Transverse colon (tissue), 4 donors: ENCODE data around the gene TPSB2.
"Not testable (repeated sequence)": the region's sequence is repeated elsewhere in the genome, so short reads cannot be mapped to it uniquely, and the experiment has no call there.

ENCODE experiments used
- EP300 ChIP-seq: sonication (generic); formaldehyde crosslinking; IDR thresholded peaks from one replicate; pipeline ENCODE4 v1.6.1; 2017; ENCODE audit warnings: antibody characterized with exemption, low read depth
- POLR2A ChIP-seq: fragments of 450-650 bp; IDR thresholded peaks from one replicate; pipeline ENCODE4 v1.6.1; 2016; ENCODE audit warnings: antibody characterized with exemption, mild to moderate bottlenecking, moderate library complexity
- POLR2AphosphoS5 ChIP-seq, 3 donors: sonication (generic); formaldehyde crosslinking; IDR thresholded peaks; one replicate each; pipeline ENCODE4 v1.6.1; 2016; ENCODE audit warnings: antibody characterized with exemption in 3 of 3
- TF ChIP-seq, protein P1 (sequence below), 5 experiments: fragments of 200-600 bp in 3 of 5; fragments of 450-650 bp in 2 of 5; sonication (generic) in 3 of 5; IDR thresholded peaks; 1 replicate in 2 of 5; 2 replicates in 3 of 5; pipeline ENCODE4 v1.5.1; 2016 to 2017; ENCODE audit warnings: antibody characterized with exemption in 5 of 5, inconsistent platforms in 3 of 5, mild to moderate bottlenecking in 2 of 5, moderate library complexity in 1 of 5

DNA sequence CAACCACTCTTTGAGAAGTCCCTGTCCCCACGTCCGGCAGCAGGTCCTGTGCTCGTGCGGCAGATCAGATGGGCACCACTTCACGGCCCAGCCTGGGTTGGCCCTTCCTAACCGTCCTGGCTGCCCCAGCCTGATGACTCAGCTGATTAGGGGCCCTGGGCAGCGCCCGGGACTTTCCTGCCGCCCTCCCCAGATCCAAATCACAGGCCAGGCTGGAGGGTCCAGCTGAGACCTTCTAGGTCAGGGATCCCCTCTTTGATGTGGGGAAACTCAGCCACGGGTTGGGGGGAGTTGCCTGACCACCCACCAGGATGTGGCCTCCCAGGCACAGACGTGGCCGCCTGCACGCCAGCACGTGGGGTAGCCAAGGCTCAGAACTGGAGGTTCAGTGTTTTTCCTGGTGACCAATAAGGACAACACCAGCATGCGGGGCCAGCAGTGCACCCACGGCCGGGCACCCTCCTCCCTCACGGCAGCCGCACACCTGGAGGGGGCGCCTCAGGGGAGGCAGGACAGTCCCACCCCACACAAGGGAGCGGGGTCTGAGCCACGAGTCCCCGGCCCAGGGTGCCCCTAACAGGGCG lies 4.2 kb downstream of the TPSB2 start:
- TF ChIP-seq, protein P1, sequence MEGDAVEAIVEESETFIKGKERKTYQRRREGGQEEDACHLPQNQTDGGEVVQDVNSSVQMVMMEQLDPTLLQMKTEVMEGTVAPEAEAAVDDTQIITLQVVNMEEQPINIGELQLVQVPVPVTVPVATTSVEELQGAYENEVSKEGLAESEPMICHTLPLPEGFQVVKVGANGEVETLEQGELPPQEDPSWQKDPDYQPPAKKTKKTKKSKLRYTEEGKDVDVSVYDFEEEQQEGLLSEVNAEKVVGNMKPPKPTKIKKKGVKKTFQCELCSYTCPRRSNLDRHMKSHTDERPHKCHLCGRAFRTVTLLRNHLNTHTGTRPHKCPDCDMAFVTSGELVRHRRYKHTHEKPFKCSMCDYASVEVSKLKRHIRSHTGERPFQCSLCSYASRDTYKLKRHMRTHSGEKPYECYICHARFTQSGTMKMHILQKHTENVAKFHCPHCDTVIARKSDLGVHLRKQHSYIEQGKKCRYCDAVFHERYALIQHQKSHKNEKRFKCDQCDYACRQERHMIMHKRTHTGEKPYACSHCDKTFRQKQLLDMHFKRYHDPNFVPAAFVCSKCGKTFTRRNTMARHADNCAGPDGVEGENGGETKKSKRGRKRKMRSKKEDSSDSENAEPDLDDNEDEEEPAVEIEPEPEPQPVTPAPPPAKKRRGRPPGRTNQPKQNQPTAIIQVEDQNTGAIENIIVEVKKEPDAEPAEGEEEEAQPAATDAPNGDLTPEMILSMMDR (IDR thresholded peaks at IDR 0.05), result not testable (repeated sequence)
- not testable (repeated sequence) for TF ChIP-seq POLR2A; EP300; POLR2AphosphoS5 (IDR thresholded peaks at IDR 0.05)
